GM12872 (cell line): ENCODE data around the gene DHH.

Experiments used
- TF ChIP-seq, protein P1 (sequence below): IDR thresholded peaks from 3 replicates; pipeline ENCODE4 v1.5.1; 2011; ENCODE audit warnings: low read depth, mild to moderate bottlenecking, low read length, moderate library complexity; ENCODE audit not compliant: insufficient read depth

Gene DHH

DNA sequence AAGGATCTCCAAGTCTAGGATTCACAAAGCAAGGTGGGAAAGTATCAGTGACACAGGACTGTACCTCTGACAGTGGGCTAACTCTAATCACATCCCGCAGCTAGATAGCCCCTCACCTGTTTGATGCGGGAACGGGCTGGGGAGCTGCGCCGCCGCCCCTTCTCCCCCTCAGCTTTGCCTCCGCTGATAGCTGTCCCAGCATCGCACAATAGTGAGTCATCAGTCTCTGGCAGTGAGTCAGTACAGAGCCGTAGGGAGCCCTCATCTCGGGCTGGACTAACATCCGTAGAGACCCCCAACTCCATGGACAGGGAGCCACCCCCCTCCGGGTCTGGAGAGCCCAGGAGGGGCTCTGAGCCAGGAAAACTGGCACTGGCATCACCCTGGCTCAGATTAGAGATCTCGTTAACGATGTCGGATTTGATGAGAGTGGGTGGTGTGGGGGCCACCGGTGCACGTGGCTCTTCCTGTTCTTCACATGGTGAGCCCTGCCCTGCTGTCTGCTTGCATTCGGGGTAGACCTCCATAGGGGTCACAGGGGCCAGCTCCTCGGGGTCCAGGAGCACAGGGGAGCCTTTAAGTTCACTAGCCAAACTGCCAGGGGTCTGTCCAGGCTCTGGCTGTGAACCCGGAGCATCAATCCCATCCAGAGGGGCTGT is 44.9 kb downstream of the DHH start:
- TF ChIP-seq, protein P1, sequence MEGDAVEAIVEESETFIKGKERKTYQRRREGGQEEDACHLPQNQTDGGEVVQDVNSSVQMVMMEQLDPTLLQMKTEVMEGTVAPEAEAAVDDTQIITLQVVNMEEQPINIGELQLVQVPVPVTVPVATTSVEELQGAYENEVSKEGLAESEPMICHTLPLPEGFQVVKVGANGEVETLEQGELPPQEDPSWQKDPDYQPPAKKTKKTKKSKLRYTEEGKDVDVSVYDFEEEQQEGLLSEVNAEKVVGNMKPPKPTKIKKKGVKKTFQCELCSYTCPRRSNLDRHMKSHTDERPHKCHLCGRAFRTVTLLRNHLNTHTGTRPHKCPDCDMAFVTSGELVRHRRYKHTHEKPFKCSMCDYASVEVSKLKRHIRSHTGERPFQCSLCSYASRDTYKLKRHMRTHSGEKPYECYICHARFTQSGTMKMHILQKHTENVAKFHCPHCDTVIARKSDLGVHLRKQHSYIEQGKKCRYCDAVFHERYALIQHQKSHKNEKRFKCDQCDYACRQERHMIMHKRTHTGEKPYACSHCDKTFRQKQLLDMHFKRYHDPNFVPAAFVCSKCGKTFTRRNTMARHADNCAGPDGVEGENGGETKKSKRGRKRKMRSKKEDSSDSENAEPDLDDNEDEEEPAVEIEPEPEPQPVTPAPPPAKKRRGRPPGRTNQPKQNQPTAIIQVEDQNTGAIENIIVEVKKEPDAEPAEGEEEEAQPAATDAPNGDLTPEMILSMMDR, result no peak

DNA sequence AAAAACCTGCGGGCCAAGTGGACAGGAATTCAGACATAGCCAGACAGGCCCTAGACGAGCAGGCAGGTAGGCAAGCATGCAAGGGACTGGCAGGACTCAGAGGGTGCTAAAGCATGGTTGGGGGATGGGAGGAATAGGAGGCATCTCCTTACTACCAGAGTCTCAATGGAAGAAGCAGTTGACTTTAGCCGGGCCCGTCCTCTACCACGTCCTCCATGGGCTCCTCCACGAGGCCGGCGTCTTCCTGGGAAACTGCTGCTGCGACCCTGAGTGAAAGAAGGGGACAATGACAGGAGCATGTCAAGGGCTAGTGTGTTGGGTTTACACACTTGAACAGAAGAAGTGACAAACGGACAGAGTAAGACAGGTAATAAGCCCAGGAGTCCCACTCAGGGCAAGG is 45.6 kb downstream of the DHH start:
- TF ChIP-seq, protein P1, result no peak

DNA sequence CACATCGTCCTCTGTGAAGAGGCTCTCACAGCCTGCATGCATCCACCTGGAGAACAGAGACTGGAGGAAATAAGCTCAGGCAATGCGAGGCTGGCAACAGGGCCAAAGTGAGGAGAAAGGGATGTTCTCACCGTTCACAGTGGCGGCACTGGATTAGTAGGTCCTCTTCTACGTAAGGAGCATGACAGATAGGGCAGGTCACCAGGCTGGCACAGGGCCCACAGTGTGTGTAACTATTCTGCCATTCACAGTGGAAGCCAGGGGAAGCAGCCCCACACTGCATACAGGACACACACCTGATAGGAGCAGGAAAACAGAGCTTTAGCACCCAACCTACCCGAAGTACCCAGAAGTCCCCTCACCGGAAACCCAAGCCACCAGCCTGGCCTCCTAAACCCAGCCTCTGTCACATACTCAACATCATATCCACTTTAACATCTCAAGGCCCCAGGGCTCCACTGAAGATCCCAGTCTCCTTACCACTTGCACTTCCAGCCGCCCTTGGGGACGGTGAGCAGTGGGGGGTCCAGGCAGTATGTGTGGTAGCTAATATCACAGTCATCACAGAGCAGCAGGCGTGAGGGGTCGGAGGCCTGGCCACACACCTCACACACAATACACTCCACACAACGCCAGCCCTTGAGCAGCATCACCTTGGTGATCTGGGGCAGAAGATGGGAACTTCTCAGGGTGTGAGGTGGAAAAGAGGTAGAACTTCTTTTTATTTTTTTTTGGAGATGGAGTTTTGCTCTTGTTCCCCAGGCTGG is 48.3 kb downstream of the DHH start:
- TF ChIP-seq, protein P1, result no peak

DNA sequence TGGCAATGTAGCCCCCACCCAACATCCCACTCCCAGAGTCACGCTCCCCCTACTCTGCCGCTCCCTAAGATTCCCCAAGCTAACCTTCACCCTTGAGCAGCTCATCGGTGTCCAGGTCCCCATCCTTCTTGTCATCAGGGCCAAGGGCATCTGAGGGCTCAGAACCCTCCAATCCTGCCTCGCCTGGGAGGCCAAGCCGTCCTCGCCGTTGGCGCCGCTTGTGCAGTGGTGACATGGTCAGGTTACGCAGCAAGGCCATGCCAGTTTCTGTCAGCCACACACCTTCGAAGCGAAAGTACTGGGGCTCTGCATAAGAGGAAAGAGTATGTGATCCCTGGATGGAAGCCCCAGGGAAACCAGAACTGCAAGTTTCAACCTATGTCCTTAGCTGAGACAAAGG is 49.9 kb downstream of the DHH start:
- TF ChIP-seq, protein P1, result no peak

DNA sequence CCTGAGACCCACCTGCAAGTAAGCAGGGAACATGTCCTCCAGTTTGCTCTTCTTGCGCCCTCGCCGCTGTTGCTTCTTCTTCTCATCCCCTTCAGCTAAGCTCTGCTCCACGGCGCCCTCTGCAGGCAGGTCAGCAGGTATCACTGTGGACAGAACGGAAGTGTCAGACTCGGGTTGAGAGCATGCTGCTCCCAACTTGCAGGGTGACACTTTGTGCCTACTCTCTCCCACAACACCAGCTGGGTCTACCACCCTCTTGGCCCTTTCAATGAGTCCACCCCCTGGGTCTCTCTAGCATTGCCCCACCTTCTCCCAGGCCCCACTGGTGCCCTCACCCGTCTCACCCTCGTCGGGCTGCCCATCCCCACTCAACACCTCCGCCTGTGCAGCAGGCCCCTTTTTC is 50.7 kb downstream of the DHH start:
- TF ChIP-seq, protein P1, result peak; percentile 87

DNA sequence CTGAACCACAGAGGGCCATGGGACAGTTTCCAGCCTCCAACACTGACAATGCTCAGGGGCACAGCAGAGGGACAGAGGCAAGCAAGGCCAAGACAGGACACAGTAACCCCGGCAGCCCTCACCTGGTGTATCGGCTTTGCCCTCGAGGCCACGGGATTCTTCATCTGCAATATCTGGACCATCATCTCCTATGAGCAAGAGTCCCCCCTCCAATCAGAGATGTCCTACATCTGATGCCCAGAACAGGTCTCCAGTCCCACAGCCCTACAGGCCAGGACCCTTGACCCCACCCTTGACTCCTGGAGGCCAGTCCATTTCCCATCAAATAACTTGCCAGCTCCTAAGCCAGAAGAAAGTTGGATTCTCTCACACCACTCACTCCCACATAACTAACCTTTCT is 51.4 kb downstream of the DHH start:
- TF ChIP-seq, protein P1, result no peak

DNA sequence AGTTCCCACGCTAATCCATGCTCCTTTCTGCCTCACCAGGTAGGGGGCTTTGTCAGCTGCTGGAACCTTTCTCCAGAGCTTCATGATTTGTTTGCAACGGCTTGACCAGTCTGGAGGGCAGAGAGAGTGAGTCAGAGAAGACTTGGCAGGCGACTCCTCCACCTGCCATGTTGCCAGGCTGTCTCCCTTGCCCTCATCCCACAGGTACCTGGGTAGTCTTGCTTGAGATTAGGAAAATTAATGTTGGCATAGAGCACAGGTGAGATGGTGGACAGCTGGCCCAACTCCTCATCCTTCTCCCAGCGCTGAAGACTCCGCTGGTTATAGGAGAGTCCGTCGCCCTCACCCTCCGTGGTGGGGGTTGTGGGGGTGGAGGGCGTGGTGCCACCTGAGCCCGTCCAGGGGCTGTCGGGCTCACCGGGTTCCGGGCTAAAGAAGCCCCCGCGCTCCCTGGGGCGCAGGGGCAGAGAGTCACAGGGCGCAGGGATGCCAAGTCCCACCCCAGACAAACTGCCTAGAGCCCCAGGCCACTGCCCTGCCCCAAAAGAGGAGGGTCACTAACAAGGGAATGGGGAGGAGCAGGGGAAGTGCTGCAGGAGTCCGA is 52.6 kb downstream of the DHH start:
- TF ChIP-seq, protein P1, result no peak
